A673 (cell line): ENCODE data around the gene RIN1.

ENCODE experiments used
- CTCF ChIP-seq: fragments of 300-800, 200-600 bp; sonication (generic); conservative IDR thresholded peaks from 2 replicates; pipeline ENCODE4 v1.5.1; 2017; ENCODE audit warnings: low read depth, mild to moderate bottlenecking, antibody characterized with exemption, low read length, moderate library complexity, mixed read lengths
- EZH2 ChIP-seq: fragments of 200-600 bp; sonication (generic); IDR thresholded peaks from 2 replicates; pipeline ENCODE4 v1.6.1; 2017; ENCODE audit warnings: borderline replicate concordance, low read depth, mild to moderate bottlenecking, mixed read lengths, antibody characterized with exemption, low read length; ENCODE audit not compliant: poor library complexity, severe bottlenecking

- no peak for TF ChIP-seq EZH2
- no peak for TF ChIP-seq CTCF
Observed at GRCh38 chr11:66293777-66294625, 42.2 kb downstream of the RIN1 start.
